PC-3 (cell line): ENCODE measurements around the gene EXOC4. TPM values are rescaled to one million over a fixed set of nuclear protein-coding genes. Genes with fewer than 3 reads are reported as not detected.

Experiments
- ATAC-seq: fragments of 200-7000 bp; cut with Tn5 transposase; 2 replicates; pipeline ENCODE4 v1.9.1; 2020; ENCODE audit warnings: mild to moderate bottlenecking, moderate library complexity
- BruUV-seq: library from RNA; stranded (reverse); fragments of 400-500 nt; replicated peaks from 2 replicates; lab custom pipeline; 2021; lab: Mats Ljungman, UMichigan
- CTCF ChIA-PET: fragments of 300-600 bp; sonication (Branson Sonifier 250); formaldehyde crosslinking; loops from one replicate; lab custom pipeline; 2022; ENCODE audit warnings: antibody characterized with exemption; lab: Charles Lee
- POLR2A ChIA-PET: fragments of 300-600 bp; sonication (Branson Sonifier 250); formaldehyde crosslinking; loops from one replicate; lab custom pipeline; 2022; ENCODE audit warnings: antibody characterized with exemption; ENCODE audit not compliant: unreplicated experiment; lab: Charles Lee
- DNase-seq: peaks from one replicate; pipeline ENCODE4 v3.0.0-alpha.2; 2015
- H2AFZ ChIP-seq: fragments of 300-600 bp; sonication (generic); 2 replicates; pipeline ENCODE4 v1.6.0; 2016; ENCODE audit warnings: antibody characterized with exemption, low read length
- H3F3A ChIP-seq: fragments of 300-600 bp; sonication (generic); one replicate; pipeline ENCODE4 v1.6.0; 2017; ENCODE audit warnings: antibody characterized with exemption, low read length, control low read depth, mild to moderate bottlenecking; ENCODE audit not compliant: unreplicated experiment
- H3K27ac ChIP-seq: fragments of 300-600 bp; sonication (generic); 2 replicates; pipeline ENCODE4 v1.5.1; 2016; ENCODE audit warnings: mild to moderate bottlenecking, low read length
- H3K27me3 ChIP-seq: fragments of 300-600 bp; sonication (generic); 2 replicates; pipeline ENCODE4 v1.6.1; 2016; ENCODE audit warnings: low read length, mixed read lengths
- H3K36me3 ChIP-seq: fragments of 300-600 bp; sonication (generic); 2 replicates; pipeline ENCODE4 v1.6.1; 2016; ENCODE audit warnings: low read depth, mixed run types, low read length, mixed read lengths
- H3K4me1 ChIP-seq: fragments of 300-600 bp; sonication (generic); 2 replicates; pipeline ENCODE4 v1.5.1; 2016; ENCODE audit warnings: low read length; ENCODE audit not compliant: insufficient read depth
- H3K4me2 ChIP-seq: fragments of 300-600 bp; sonication (generic); 2 replicates; pipeline ENCODE4 v1.6.0; 2016; ENCODE audit warnings: low read length
- H3K4me3 ChIP-seq: fragments of 300-600 bp; sonication (generic); 2 replicates; pipeline ENCODE4 v1.5.1; 2016; ENCODE audit warnings: mild to moderate bottlenecking, low read length, mixed read lengths
- H3K79me2 ChIP-seq: fragments of 300-600 bp; sonication (generic); 2 replicates; pipeline ENCODE4 v1.6.1; 2017; ENCODE audit warnings: low read length, mixed read lengths
- H3K9ac ChIP-seq: fragments of 300-600 bp; sonication (generic); 2 replicates; pipeline ENCODE4 v1.6.0; 2016; ENCODE audit warnings: mild to moderate bottlenecking, low read length
- H3K9me2 ChIP-seq: fragments of 300-600 bp; sonication (generic); replicated peaks from 2 replicates; pipeline ENCODE4 v1.6.1; 2016; ENCODE audit warnings: mixed run types, low read length, mixed read lengths
- H3K9me3 ChIP-seq: fragments of 300-600 bp; sonication (generic); 2 replicates; pipeline ENCODE4 v1.6.1; 2016; ENCODE audit warnings: low read length, mixed read lengths
- H4K20me1 ChIP-seq: fragments of 300-600 bp; sonication (generic); 2 replicates; pipeline ENCODE4 v1.6.1; 2016; ENCODE audit warnings: low read length, mixed read lengths
- CTCF ChIP-seq: fragments of 300-600 bp; sonication (generic); conservative IDR thresholded peaks from 2 replicates; pipeline ENCODE4 v1.5.1; 2017; ENCODE audit warnings: antibody characterized with exemption, low read depth, mild to moderate bottlenecking, low read length
- EZH2 ChIP-seq: fragments of 300-600 bp; sonication (generic); IDR thresholded peaks from one replicate; pipeline ENCODE4 v1.6.1; 2017; ENCODE audit warnings: antibody characterized with exemption, mild to moderate bottlenecking, low read length; ENCODE audit not compliant: unreplicated experiment
- EZH2phosphoT487 ChIP-seq: fragments of 300-600 bp; sonication (generic); IDR thresholded peaks from 2 replicates; pipeline ENCODE4 v1.6.1; 2018; ENCODE audit warnings: mild to moderate bottlenecking, antibody characterized with exemption, low read length, borderline replicate concordance
- intact Hi-C: fragments of 100-400 bp; cut with micrococcal nuclease; formaldehyde crosslinking; loops from 2 replicates; pipeline ENCODE4 v1.9.0; 2023
- total RNA-seq: library from RNA; depleted of rRNA; stranded (reverse); fragments of >200 nt; gene quantifications from 2 replicates; pipeline ENCODE4 v1.2.3, GENCODE V29; 2014

The EXOC4 gene
- total RNA-seq, 1 experiment from 2014 or later, result 43.5 TPM

- Histone ChIP-seq H3K9me3 (no peaks in the 10 kb centered on the region), H3K27ac (no peak overlapping the region), H3K36me3 (no peaks in the 10 kb centered on the region), H3K27me3 (no peaks in the 10 kb centered on the region), H3K4me2 (no peak overlapping the region), H3F3A (no peaks in the 10 kb centered on the region), H3K4me1 (no peaks in the 10 kb centered on the region), H3K79me2 (no peaks in the 10 kb centered on the region), H2AFZ (no peak overlapping the region), H4K20me1 (no peaks in the 10 kb centered on the region), H3K9ac (no peak overlapping the region), H3K4me3 (no peak overlapping the region), H3K9me2 (no peaks in the 10 kb centered on the region)
- ATAC-seq (no peak), DNase-seq (no peak)
- BruUV-seq, result no TSS peak
- ChIA-PET CTCF (no interaction called here), POLR2A (no interaction called here)
- intact Hi-C loops, result loop anchor here (10.0 kb wide), 1 partner anchor 62 kb away; no protein-coding TSS in a partner anchor
- TF ChIP-seq EZH2 (no peak), EZH2phosphoT487 (no peak), CTCF (no peak)
Observed at GRCh38 chr7:133837224-133837623, 584.3 kb downstream of the EXOC4 start.

- Histone ChIP-seq H3K36me3 (no peaks in the 10 kb centered on the region), H3K9me2 (no peaks in the 10 kb centered on the region), H3K4me3 (no peak overlapping the region), H3K4me2 (no peak overlapping the region), H3K27me3 (no peaks in the 10 kb centered on the region), H3K9me3 (no peaks in the 10 kb centered on the region), H2AFZ (no peak overlapping the region), H4K20me1 (no peaks in the 10 kb centered on the region), H3F3A (no peaks in the 10 kb centered on the region), H3K79me2 (no peaks in the 10 kb centered on the region), H3K9ac (no peak overlapping the region), H3K4me1 (no peaks in the 10 kb centered on the region), H3K27ac (no peak overlapping the region)
- intact Hi-C loops, result loop anchor here (10.0 kb wide), 1 partner anchor 64 kb away; no protein-coding TSS in a partner anchor
- ATAC-seq (no peak), DNase-seq (no peak)
- BruUV-seq, result no TSS peak
- TF ChIP-seq EZH2, result no peak
- no peak for TF ChIP-seq CTCF
- TF ChIP-seq EZH2phosphoT487, result no peak
- ChIA-PET CTCF (no interaction called here), POLR2A (no interaction called here)
Observed at GRCh38 chr7:133839121-133839520, 586.2 kb downstream of the EXOC4 start.

- no peak for DNase-seq
- Histone ChIP-seq H3K9me2 (no peaks in the 10 kb centered on the region), H3K9me3 (no peaks in the 10 kb centered on the region), H3K79me2 (no peaks in the 10 kb centered on the region), H3K4me2 (no peak overlapping the region), H3K27ac (no peak overlapping the region), H2AFZ (no peak overlapping the region), H3K27me3 (no peaks in the 10 kb centered on the region), H4K20me1 (no peaks in the 10 kb centered on the region), H3K4me3 (no peak overlapping the region), H3K9ac (no peak overlapping the region), H3K36me3 (no peaks in the 10 kb centered on the region), H3K4me1 (peaks cover 6% of the 10 kb centered on the region; the same call in 1 of the 2 replicates), H3F3A (no peaks in the 10 kb centered on the region)
- no TSS peak for BruUV-seq
- intact Hi-C loops, result no loop called here
- no peak for ATAC-seq
- no peak for TF ChIP-seq EZH2
- no peak for TF ChIP-seq EZH2phosphoT487
- TF ChIP-seq CTCF, result no peak
- CTCF ChIA-PET, result no interaction called here
- POLR2A ChIA-PET, result no interaction called here
Observed at GRCh38 chr7:133843341-133843740, 590.5 kb downstream of the EXOC4 start.
